SIG-M5 treated with dmso at 0.1 percent for 504 hours (cell line): ENCODE data around the gene CNIH2.
A peak's percentile ranks its signal among the peaks of the same experiment; 100 is the strongest.
"Not testable (repeated sequence)": the region's sequence is repeated elsewhere in the genome, so short reads cannot be mapped to it uniquely, and the experiment has no call there.

ENCODE experiments used
- DNase-seq: peaks from one replicate; lab custom pipeline; 2025; ENCODE audit not compliant: unreplicated experiment; lab: John Stamatoyannopoulos, UW

Gene CNIH2

GRCh38 chr11:66313321-66314185 is 35.6 kb downstream of the CNIH2 start:
- no peak for DNase-seq

- no peak for DNase-seq
These were observed 36.2 kb downstream of the CNIH2 start for GRCh38 chr11:66314186-66314501.

GRCh38 chr11:66314561-66315497 is 36.9 kb downstream of the CNIH2 start:
- DNase-seq = no peak

GRCh38 chr11:66315498-66315885 is 37.5 kb downstream of the CNIH2 start:
- DNase-seq = no peak

- DNase-seq = no peak
These were observed 38.2 kb downstream of the CNIH2 start for GRCh38 chr11:66315921-66316811.

- DNase-seq = no peak
These were observed 38.9 kb downstream of the CNIH2 start, which contains the start of gene CD248 for GRCh38 chr11:66316849-66317251. TSS of gene CD248 (minus strand) at chr11:66317044. CDS start at chr11:66317027, 17 bp downstream.

GRCh38 chr11:66317322-66317722 is 39.3 kb downstream of the CNIH2 start:
- no peak for DNase-seq

- peak; percentile 96 for DNase-seq
These were observed 40.0 kb downstream of the CNIH2 start for GRCh38 chr11:66317723-66318599.

GRCh38 chr11:66318600-66318970 is 40.6 kb downstream of the CNIH2 start:
- no peak for DNase-seq

- DNase-seq = not testable (repeated sequence)
These were observed 42.3 kb downstream of the CNIH2 start for GRCh38 chr11:66320289-66320688.

- DNase-seq = not testable (repeated sequence)
These were observed 42.8 kb downstream of the CNIH2 start for GRCh38 chr11:66320748-66321147.

GRCh38 chr11:66321606-66322005 is 43.6 kb downstream of the CNIH2 start:
- no peak for DNase-seq

GRCh38 chr11:66322732-66323427 is 44.9 kb downstream of the CNIH2 start:
- DNase-seq = no peak

GRCh38 chr11:66323684-66324083 is 45.7 kb downstream of the CNIH2 start:
- no peak for DNase-seq

GRCh38 chr11:66324664-66325063 is 46.7 kb downstream of the CNIH2 start:
- DNase-seq = no peak

- DNase-seq = no peak
These were observed 47.3 kb downstream of the CNIH2 start for GRCh38 chr11:66325263-66325671.

GRCh38 chr11:66326261-66327111 is 48.5 kb downstream of the CNIH2 start:
- no peak for DNase-seq
